A549 treated with Mapracorat at 1 μM for 4 hours (cell line): Measurements from ENCODE around the gene PEAK3. TPM values are rescaled to one million over a fixed set of nuclear protein-coding genes. Genes with fewer than 3 reads are reported as not detected.

Source experiments
- total RNA-seq: library from RNA; stranded (reverse); fragments of 200-300 nt; extraction: Qiagen RNA extraction; gene quantifications from 5 replicates; pipeline ENCODE4 v1.2.3, GENCODE V29; 2022

The PEAK3 gene, protein sequence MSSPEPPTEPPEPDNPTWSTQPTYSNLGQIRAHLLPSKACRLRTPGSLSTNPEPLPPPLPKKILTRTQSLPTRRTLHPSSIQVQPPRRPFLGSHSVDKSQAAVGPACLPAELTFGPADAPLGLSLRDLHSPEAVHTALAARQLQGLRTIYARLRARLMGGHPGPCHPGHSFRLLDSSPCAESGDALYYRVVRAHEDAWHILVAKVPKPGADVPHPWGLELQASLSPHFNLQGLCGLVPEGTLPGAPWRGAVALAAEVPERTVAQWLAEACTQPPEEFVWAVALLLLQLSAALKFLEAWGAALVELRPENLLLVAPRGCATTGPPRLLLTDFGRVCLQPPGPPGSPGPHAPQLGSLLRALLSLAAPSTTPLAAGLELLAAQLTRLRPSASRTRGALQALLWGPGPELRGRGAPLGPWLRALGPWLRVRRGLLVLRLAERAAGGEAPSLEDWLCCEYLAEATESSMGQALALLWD
- 0.08 to 0.15 TPM (median 0.11 TPM) in 3 of 5 replicates, not detected in the others for total RNA-seq

DNA sequence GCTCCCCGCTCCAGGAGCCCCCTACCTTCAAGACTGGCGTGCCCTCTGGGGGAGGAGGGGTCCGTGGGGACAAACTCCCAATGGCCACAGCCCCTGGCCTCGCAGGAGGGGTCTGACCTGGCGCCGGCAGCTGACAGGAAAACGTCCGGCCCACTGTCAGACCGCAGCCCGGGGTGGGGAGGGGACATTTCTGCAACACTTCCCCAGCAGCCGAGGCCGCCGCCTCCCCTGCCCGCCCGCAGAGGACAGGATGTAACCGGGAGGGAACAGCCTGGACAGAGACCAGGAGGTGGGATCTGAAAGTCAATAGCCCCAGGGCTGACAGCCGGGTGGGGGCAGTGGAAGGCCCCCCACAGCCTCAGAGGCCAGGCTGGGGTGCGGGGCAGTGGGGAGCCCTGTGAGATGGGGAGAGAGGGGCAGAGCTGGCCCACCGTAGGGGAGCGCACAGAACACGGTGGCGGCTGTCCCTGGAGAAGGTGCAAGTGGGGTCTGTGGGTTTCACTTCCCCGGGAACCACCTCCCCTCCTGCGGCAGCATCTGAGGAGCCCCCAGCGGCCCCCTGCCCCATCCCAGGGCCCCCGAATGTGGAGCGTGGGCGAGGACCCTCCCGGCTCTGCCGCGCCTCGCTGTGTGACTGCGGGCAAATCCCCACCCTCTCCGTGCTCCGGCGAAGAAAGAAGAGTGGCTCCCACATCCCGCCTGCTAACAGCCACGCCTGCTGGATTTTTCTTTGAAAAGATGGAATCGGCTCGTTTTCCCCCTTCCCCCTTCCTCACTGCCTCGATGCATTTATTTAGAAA is at the start of gene PEAK3:
TSS of gene PEAK3 (minus strand) at position 114 of the 800 bp plus-strand sequence. CDS start 1,244 bp downstream, outside the sequence.

DNA sequence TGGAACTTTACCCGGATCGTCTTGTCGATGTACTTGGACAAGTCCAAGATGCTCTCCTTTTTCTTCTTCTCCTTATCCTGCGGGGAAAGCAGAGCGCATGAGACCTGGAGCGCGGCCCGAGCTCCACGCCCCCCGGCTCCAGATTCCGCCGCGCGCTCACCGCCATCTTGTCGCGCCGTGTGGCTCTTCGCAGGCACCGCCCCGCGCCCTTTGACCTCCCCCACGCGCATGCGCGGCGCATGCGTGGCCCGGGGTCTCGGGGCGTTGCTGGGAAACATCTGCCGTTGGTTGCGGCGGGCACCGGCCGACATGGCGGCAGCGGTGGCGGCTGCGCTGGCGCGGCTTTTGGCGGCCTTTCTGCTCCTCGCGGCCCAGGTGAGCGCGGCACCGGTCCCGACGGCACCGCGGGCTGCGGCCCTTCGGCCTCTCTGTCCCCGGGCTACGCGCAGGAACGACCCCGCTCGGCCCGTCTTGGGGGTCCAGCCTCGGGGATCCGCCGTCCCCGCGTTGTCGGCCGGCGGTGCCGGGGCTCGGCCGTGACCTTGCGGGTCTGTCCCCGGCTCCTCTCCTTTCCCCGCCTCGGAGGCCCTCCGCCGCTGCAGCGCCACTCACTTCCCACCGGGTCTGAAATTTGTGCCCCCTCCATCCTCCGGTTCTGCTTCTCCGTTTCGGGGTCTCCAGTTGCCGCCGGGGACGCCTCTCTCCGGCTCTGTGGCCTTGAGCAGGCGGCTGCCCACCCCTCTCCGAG is 46.6 kb upstream of the PEAK3 start, which contains the start of the genes LSM7 and SPPL2B:
TSS of gene LSM7 (minus strand) at position 186 of the 748 bp plus-strand sequence. CDS start at position 166, 20 bp downstream.
TSS of gene SPPL2B (plus strand) at position 284 of the 748 bp plus-strand sequence. CDS start at position 310, 26 bp downstream.

DNA sequence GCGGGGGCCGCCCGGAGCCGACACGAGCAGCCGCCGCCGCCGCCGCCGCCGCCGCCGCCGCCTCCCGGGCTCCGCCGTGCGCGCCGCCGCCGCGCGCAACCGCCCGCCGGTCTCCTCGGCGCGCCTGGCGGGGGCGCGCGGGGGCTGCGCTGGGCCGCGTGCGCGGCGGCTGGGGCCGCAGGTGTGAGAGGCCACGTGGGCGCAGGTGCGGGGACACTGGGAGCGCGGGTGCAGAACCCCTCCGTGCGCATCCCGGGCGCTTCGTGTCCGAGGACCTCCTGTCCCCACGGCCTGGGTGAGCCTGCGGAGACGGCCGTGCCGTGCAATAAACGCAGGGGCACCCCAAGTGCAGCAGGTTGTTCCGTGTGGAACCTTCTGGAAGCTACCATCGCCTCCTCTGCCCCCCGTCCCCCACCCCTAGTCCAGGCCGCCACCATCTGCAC is 26.2 kb upstream of the PEAK3 start, which contains the start of gene LINGO3:
TSS of gene LINGO3 (minus strand) at position 41 of the 443 bp plus-strand sequence. CDS start 16,378 bp downstream, outside the sequence.

DNA sequence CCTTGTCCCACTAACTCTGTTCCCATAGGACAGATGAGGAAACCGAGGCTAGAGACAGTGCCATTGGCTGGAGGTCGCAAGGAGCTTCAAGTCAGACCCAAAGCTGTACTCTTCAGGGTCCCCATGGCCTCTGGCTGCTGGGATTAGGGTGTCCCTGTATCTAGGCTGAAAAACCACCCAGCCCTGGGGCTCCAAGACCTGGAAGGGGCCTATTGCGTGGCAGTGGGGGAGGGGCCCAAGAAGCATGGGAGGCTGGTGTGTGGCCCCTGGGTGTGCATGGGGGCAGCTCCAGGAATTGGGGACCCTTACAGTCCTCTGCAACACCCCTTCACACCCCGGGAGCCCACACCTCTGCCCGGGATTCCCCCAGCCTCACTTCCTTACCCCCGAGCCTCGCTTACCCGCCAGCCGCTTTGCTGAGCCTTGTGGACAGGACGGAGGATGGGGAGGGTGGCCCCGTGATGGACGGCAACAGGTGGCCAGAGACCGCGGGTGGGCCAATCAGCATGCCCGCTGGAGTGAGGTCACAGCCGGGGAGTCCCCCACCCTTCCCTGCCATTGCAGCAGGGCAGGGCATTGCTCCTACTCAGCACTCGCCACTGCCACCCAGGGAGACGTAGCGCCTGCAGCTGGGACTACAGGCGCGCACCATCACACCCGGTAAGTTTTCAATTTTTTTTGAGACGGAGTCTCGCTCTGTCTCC is 25.8 kb downstream of the PEAK3 start, which contains the start of gene JSRP1:
TSS of gene JSRP1 (minus strand) at position 436 of the 704 bp plus-strand sequence. CDS start 1,103 bp downstream, outside the sequence.

DNA sequence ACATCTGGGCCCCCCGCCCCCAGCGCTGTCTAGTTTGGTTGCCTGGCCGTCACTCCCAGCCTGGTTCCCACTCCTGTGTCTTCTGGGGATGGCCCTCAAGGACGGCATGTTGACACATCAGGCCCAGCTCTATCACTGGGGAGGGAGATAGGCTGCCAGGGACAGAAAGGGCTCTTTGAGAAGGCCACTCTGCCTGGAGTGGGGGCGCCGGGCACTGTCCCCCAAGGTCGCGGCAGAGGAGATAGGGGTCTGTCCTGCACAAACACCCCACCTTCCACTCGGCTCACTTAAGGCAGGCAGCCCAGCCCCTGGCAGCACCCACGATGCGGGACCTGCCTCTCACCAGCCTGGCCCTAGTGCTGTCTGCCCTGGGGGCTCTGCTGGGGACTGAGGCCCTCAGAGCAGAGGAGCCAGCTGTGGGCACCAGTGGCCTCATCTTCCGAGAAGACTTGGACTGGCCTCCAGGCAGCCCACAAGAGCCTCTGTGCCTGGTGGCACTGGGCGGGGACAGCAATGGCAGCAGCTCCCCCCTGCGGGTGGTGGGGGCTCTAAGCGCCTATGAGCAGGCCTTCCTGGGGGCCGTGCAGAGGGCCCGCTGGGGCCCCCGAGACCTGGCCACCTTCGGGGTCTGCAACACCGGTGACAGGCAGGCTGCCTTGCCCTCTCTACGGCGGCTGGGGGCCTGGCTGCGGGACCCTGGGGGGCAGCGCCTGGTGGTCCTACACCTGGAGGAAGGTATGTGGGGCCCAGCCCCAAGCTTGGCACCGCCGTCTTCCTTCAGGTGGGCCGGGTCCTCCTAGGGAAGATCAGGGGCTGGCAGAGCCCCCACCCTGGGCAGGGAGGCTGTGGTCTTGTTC is 32.7 kb downstream of the PEAK3 start, which contains the start of gene AMH:
TSS of gene AMH (plus strand) at position 314 of the 857 bp plus-strand sequence. CDS start at position 324, 10 bp downstream.

DNA sequence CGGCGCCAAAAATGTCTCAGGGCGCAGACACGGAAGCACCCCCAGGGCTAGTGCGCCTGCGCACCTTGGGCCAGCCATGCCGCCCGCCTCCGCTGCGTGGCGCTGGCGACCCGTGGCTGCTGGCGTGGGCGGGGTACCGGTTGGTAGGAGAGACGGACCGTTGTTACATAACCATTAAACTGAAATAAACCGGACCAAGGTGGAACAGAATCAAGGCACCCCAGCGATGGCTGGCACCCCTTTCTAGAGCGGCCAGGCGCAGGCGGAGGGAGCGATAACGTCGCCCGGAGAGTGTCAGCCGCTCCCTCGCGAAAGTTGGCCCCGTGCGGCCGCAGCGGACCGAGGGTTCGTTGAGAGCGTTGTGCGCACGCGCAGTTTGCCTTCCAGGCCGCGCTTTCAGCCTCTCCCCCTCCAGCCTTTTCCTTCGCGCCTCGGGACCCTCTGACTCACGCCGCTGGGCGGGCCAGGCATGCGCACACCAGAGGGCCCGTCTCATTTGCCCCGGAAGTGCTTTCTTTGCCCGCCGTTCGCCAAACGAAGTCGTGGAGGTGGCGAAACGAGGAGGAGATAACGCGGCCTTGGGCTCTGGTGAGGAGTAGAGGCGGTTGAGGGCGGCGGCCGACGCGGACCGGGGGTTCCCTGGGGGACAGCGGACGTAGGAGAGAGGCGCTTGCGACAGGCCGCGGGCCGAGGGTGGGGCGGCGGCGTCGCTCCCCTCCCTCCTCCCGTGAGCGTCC is 45.5 kb downstream of the PEAK3 start, which contains the start of the genes PLEKHJ1 and SF3A2:
TSS of gene PLEKHJ1 (minus strand) at position 16 of the 737 bp plus-strand sequence. CDS start 81 bp downstream, outside the sequence.
TSS of gene SF3A2 (plus strand) at position 511 of the 737 bp plus-strand sequence. CDS start 6,595 bp downstream, outside the sequence.

Other genes with a start within 250 kb of the PEAK3 start
- gene MKNK2, start 230.9 kb downstream of the PEAK3 start, total RNA-seq, result 44.0 to 82.2 TPM (median 69.2 TPM) in 5 replicates
- gene MOB3A, start 185.8 kb downstream of the PEAK3 start, total RNA-seq, result 12.3 to 13.7 TPM (median 13.2 TPM) in 5 replicates
- gene IZUMO4, start 185.3 kb downstream of the PEAK3 start, total RNA-seq, result 0.32 to 1.0 TPM (median 0.87 TPM) in 5 replicates
- gene AP3D1, start 130.6 kb downstream of the PEAK3 start, total RNA-seq, result 63.7 to 80.4 TPM (median 76.8 TPM) in 5 replicates
- 10.7 to 18.7 TPM (median 18.0 TPM) in 5 replicates for gene DOT1L, start 118.2 kb downstream of the PEAK3 start, total RNA-seq
- gene PLEKHJ1, start 45.8 kb downstream of the PEAK3 start, total RNA-seq, result 39.1 to 60.0 TPM (median 59.1 TPM) in 5 replicates
- 63.8 to 74.1 TPM (median 69.0 TPM) in 5 replicates for gene SF3A2, start 45.4 kb downstream of the PEAK3 start, total RNA-seq
- 7.6 to 24.5 TPM (median 15.3 TPM) in 5 replicates for gene AMH, start 32.9 kb downstream of the PEAK3 start, total RNA-seq
- gene JSRP1, start 25.8 kb downstream of the PEAK3 start, total RNA-seq, result 0.42 to 0.86 TPM (median 0.76 TPM) in 5 replicates
- 0.07 TPM in 1 of 5 replicates, not detected in the others for gene LINGO3, start 26.0 kb upstream of the PEAK3 start, total RNA-seq
- gene LSM7, start 46.4 kb upstream of the PEAK3 start, total RNA-seq, result 135 to 163 TPM (median 151 TPM) in 5 replicates
- gene SPPL2B, start 46.5 kb upstream of the PEAK3 start, total RNA-seq, result 11.9 to 24.2 TPM (median 20.8 TPM) in 5 replicates
- 0.04 to 0.08 TPM (median 0.05 TPM) in 3 of 5 replicates, not detected in the others for gene TMPRSS9, start 78.1 kb upstream of the PEAK3 start, total RNA-seq
- gene TIMM13, start 145.4 kb upstream of the PEAK3 start, total RNA-seq, result 61.4 to 135 TPM (median 123 TPM) in 5 replicates
- 58.2 to 83.9 TPM (median 78.5 TPM) in 5 replicates for gene LMNB2, start 174.8 kb upstream of the PEAK3 start, total RNA-seq
- gene GADD45B, start 194.0 kb upstream of the PEAK3 start, total RNA-seq, result 96.2 to 118 TPM (median 108 TPM) in 5 replicates